Left ventricle myocardium inferior (tissue), 1 donor: ENCODE data around the gene HTRA3. TPM values are rescaled to one million over a fixed set of nuclear protein-coding genes. Genes with fewer than 3 reads are reported as not detected.

Experiments
- DNase-seq: peaks from one replicate; pipeline ENCODE4 v3.0.0-alpha.2; 2020
- H3K27ac ChIP-seq: fragments of 200-600 bp; replicated peaks from 2 replicates; pipeline ENCODE4 v1.8.0; 2021
- H3K27me3 ChIP-seq: fragments of 200-600 bp; 2 replicates; pipeline ENCODE4 v1.8.0; 2021; ENCODE audit warnings: low read depth
- H3K36me3 ChIP-seq: fragments of 200-600 bp; 2 replicates; pipeline ENCODE4 v1.8.0; 2021
- H3K4me1 ChIP-seq: fragments of 200-600 bp; 2 replicates; pipeline ENCODE4 v1.8.0; 2021
- H3K4me3 ChIP-seq: fragments of 200-600 bp; 2 replicates; pipeline ENCODE4 v1.8.0; 2021; ENCODE audit warnings: mild to moderate bottlenecking, moderate library complexity
- H3K9me3 ChIP-seq: fragments of 200-600 bp; replicated peaks from 2 replicates; pipeline ENCODE4 v1.8.0; 2021
- CTCF ChIP-seq: fragments of 200-600 bp; IDR thresholded peaks from 2 replicates; pipeline ENCODE4 v1.8.0; 2021; ENCODE audit warnings: antibody characterized with exemption, mild to moderate bottlenecking, borderline replicate concordance
- intact Hi-C: fragments of 100-400 bp; cut with micrococcal nuclease; formaldehyde crosslinking; loops from one replicate; pipeline ENCODE4 v1.11.0; 2022
- long read RNA-seq: library from polyadenylated mRNA; unstranded; transcript quantifications from one replicate; pipeline ENCODE4 v2.0.0, GENCODE V29; 2021
- total RNA-seq: library from RNA; stranded (reverse); fragmentation: NEBNext Ultra II Directional; extraction: Animal tissue kit (Norgen Biotek cat#: 25700); gene quantifications from one replicate; pipeline ENCODE4 v1.2.1, GENCODE V29; 2021
- donor health status: DM: no; HTN: yes; CAD: no; lungs with severe emphysema.

The HTRA3 gene
- total RNA-seq = 119 TPM
- long read RNA-seq, transcript HTRA3-202 (7 exons, 2,023 nt) = minor isoform, 48 of 564 reads
- long read RNA-seq, transcript HTRA3-201 (9 exons, 2,541 nt) = major isoform, 444 of 564 reads
- long read RNA-seq, partial matches to known transcripts = 15 of 564 reads
- long read RNA-seq, other reads (novel, unspliced or antisense) = 57 of 564 reads

- DNase-seq = peak; percentile 74
- peaks cover 91% of the 10 kb centered on the region for H3K4me1 ChIP-seq
- intact Hi-C loops = no loop called here
- H3K4me3 ChIP-seq = peak within 1 kb of the TSS; percentile 78
- peak within 1 kb of the TSS; percentile 86 for H3K27ac ChIP-seq
- H3K36me3 ChIP-seq = no peaks in the 10 kb centered on the region
- no peaks in the 10 kb centered on the region for H3K27me3 ChIP-seq
- TF ChIP-seq CTCF = no peak
- no peaks in the 10 kb centered on the region for H3K9me3 ChIP-seq
Observed at GRCh38 chr4:8269535-8270417, at the start of gene HTRA3. HTRA3 (plus strand) TSS chr4:8269754; CDS start chr4:8269969, 215 bp downstream.

DNA sequence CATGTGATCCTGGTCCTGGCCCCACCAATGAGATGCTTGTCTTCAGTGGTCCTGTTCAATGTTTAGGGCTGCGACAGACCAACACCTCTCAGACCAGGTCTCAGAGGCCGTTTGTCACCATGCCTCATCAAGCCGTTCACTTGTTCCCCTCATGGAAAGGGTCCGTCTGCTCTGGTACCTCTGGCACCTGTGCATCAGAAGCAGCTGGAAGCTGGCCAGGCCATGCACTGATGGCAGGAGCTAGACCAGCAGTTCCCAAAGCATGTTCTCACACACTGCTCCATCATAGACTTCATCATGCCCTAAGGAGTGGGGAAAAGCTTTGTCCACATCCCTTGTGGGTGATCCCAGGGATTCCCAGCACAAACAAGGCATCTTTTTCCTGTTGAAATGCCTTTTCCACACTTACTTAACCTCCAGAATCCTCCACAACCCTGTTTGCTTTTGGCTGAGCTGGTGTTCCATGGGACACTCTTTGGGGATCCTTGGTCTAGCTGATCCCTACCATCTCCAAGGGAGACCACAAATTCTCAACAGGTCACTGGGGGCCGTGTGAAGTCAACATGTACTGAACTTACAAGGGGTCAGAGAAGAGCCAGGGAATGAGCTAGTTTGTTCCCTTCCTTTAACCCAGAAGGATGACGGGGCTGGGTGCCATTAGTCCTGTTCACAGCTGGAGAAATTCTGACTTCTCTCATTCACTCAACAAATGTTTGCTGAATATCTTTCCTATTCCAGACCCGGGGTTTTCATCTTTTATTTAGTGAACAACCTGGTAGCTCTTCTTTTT, 48.7 kb upstream of the HTRA3 start:
- H3K9me3 ChIP-seq = no peaks in the 10 kb centered on the region
- intact Hi-C loops = no loop called here
- no peak overlapping the region for H3K4me3 ChIP-seq
- H3K27me3 ChIP-seq = no peaks in the 10 kb centered on the region
- no peak overlapping the region for H3K27ac ChIP-seq
- peaks cover 43% of the 10 kb centered on the region for H3K36me3 ChIP-seq
- no peak for DNase-seq
- H3K4me1 ChIP-seq = peaks cover 6% of the 10 kb centered on the region
- TF ChIP-seq CTCF = no peak

GRCh38 chr4:8221476-8221875, 48.1 kb upstream of the HTRA3 start:
- no peak overlapping the region for H3K4me3 ChIP-seq
- no peak for TF ChIP-seq CTCF
- intact Hi-C loops = no loop called here
- DNase-seq = no peak
- no peaks in the 10 kb centered on the region for H3K27me3 ChIP-seq
- peaks cover 8% of the 10 kb centered on the region for H3K4me1 ChIP-seq
- no peaks in the 10 kb centered on the region for H3K9me3 ChIP-seq
- peaks cover 42% of the 10 kb centered on the region for H3K36me3 ChIP-seq
- H3K27ac ChIP-seq = peak overlapping the region; percentile 45

GRCh38 chr4:8221985-8222384, 47.6 kb upstream of the HTRA3 start:
- Histone ChIP-seq H3K4me1 (peaks cover 8% of the 10 kb centered on the region), H3K27ac (peak overlapping the region; percentile 45), H3K4me3 (no peak overlapping the region), H3K27me3 (no peaks in the 10 kb centered on the region), H3K9me3 (no peaks in the 10 kb centered on the region), H3K36me3 (peaks cover 37% of the 10 kb centered on the region)
- DNase-seq = no peak
- TF ChIP-seq CTCF = no peak
- intact Hi-C loops = no loop called here

- H3K36me3 ChIP-seq = peaks cover 29% of the 10 kb centered on the region
- no peak for TF ChIP-seq CTCF
- no peaks in the 10 kb centered on the region for H3K9me3 ChIP-seq
- DNase-seq = no peak
- no peak overlapping the region for H3K27ac ChIP-seq
- peaks cover 10% of the 10 kb centered on the region for H3K4me1 ChIP-seq
- intact Hi-C loops = no loop called here
- no peaks in the 10 kb centered on the region for H3K27me3 ChIP-seq
- H3K4me3 ChIP-seq = no peak overlapping the region
Observed at GRCh38 chr4:8222609-8223388, 46.8 kb upstream of the HTRA3 start.
